ENCODE results near the gene DNM1L. TPM values are rescaled to one million over a fixed set of nuclear protein-coding genes. Genes with fewer than 3 reads are reported as not detected.

Gene DNM1L
- total RNA-seq, 1 experiment from 2014 or later: 79.8 TPM

DNA sequence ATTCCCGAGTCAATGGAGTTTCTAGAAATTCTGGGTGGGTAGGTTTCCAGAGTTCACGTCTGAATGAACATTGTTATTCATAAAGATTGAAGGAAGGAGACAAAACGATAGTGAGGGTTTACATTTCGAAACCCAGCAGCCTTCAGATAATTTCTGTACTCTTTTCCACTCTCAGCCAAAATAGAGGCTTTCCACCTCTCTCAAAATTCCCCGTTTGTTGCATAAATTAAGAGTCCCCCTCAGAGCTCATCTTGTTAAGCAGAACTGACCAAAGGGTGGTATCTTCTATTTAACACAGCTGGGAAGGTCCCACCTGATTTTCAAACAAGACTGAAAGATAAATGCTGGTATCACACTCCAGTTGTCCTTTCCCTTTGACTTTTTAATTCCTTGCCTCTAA lies 98.1 kb downstream of the DNM1L start:
- Histone ChIP-seq H2BK20ac (ENCODE audit: low read depth, low read length, poor library complexity, severe bottlenecking) (no peak overlapping the region), H3K9me3 (ENCODE audit: control insufficient read depth, low read depth, low read length) (no peaks in the 10 kb centered on the region), H3K27me3 (ENCODE audit: insufficient read depth, low read length) (no peaks in the 10 kb centered on the region), H2AFZ (ENCODE audit: low read length) (no peak overlapping the region), H3K9ac (ENCODE audit: extremely low read depth, insufficient read length, low read length) (no peak overlapping the region), H4K91ac (ENCODE audit: insufficient read length, low read depth, low read length) (no peak overlapping the region), H4K20me1 (ENCODE audit: control insufficient read depth, insufficient read depth, insufficient read length) (no peaks in the 10 kb centered on the region), H3K79me2 (ENCODE audit: insufficient read depth, low read length) (no peaks in the 10 kb centered on the region), H2AK5ac (ENCODE audit: insufficient read length, low read length) (no peak overlapping the region), H2BK12ac (ENCODE audit: insufficient read length, low read depth, low read length) (no peak overlapping the region), H2BK15ac (ENCODE audit: low read depth, low read length) (no peak overlapping the region), H2BK5ac (ENCODE audit: insufficient read length, low read length) (no peak overlapping the region), H4K5ac (ENCODE audit: insufficient read length, low read depth, low read length) (no peak overlapping the region), H2BK120ac (ENCODE audit: low read depth, low read length, poor library complexity, severe bottlenecking) (no peak overlapping the region), H3K56ac (ENCODE audit: insufficient read length, low read depth, low read length) (no peak overlapping the region), H3K79me1 (ENCODE audit: insufficient read depth, low read depth, low read length, poor library complexity, severe bottlenecking) (no peaks in the 10 kb centered on the region), H3K4me1 (ENCODE audit: insufficient read depth, low read length) (no peaks in the 10 kb centered on the region), H3K14ac (ENCODE audit: insufficient read depth, low read length) (no peak overlapping the region), H3T11ph (ENCODE audit: low read length) (no peak overlapping the region), H3K18ac (ENCODE audit: insufficient read length, low read depth, low read length) (no peak overlapping the region), H3K23ac (ENCODE audit: insufficient read length, low read depth, low read length) (no peak overlapping the region), H3K4me2 (ENCODE audit: insufficient read depth, insufficient read length, low read length) (no peak overlapping the region), H3K23me2 (ENCODE audit: insufficient read length, low read depth, low read length, poor library complexity, severe bottlenecking) (no peaks in the 10 kb centered on the region), H3K27ac (ENCODE audit: insufficient read length, low read depth, low read length) (no peak overlapping the region), H4K8ac (replicated peaks; ENCODE audit: insufficient read length, low read depth, low read length) (no peak overlapping the region), H3K4ac (ENCODE audit: low read depth, low read length) (no peak overlapping the region)
- no peak overlapping the region for H3K4me3 Mint-ChIP-seq
- no peak for DNase-seq
- H3K27me3 Mint-ChIP-seq (ENCODE audit: low read depth): no peaks in the 10 kb centered on the region; the same call in 1 of the 2 replicates
- TF ChIP-seq CTCF (conservative IDR thresholded peaks at IDR 0.05): no peak
- no CpG with 5 or more reads among the region's 5 CpGs for WGBS (ENCODE audit: extremely low coverage, insufficient read length, low lambda C conversion rate)
- H3K4me1 Mint-ChIP-seq: peaks cover 3 to 15% of the 10 kb centered on the region in 2 experiments; a peak in 3 of 4 replicates
- peak overlapping the region in 1 of 3 experiments; percentile 17; a peak in 1 of 7 replicates for H3K27ac Mint-ChIP-seq
- H3K9me3 Mint-ChIP-seq: no peaks in the 10 kb centered on the region
- H3K36me3 Mint-ChIP-seq (ENCODE audit: insufficient read depth in 1 of 3, low read depth in 3 of 3): no peaks in the 10 kb centered on the region

Data from H9 (cell line).